MM.1S (cell line): ENCODE measurements around the gene DCHS1.

Source experiments
- EZH2phosphoT487 ChIP-seq: fragments of 300-600 bp; sonication (generic); IDR thresholded peaks from 2 replicates; pipeline ENCODE4 v1.6.1; 2018; ENCODE audit warnings: antibody characterized with exemption, low read length
- TF ChIP-seq, protein P1 (sequence below): fragments of 300-600 bp; sonication (generic); IDR thresholded peaks from 2 replicates; pipeline ENCODE4 v1.5.1; 2016; ENCODE audit warnings: antibody characterized with exemption, low read length, mixed read lengths

DNA sequence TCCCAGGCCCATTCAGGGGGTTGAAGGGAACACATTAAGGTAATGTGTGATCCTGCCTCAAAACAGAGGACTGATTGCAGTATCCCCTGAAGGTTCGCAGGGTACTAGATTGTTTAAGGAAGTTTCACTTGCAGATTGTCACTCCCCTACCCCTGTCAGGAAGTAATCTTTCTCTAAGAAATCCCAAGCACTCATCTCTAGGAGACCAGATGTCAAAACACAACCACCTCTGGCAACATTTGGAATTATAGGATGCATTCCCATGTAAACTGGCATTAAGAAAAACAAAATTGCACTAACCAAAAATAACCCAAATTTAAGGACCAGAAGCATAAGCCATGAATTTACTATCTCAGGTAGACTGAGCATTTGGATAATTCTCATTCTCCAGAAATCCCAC lies 25.9 kb upstream of the DCHS1 start:
- TF ChIP-seq, protein P1, sequence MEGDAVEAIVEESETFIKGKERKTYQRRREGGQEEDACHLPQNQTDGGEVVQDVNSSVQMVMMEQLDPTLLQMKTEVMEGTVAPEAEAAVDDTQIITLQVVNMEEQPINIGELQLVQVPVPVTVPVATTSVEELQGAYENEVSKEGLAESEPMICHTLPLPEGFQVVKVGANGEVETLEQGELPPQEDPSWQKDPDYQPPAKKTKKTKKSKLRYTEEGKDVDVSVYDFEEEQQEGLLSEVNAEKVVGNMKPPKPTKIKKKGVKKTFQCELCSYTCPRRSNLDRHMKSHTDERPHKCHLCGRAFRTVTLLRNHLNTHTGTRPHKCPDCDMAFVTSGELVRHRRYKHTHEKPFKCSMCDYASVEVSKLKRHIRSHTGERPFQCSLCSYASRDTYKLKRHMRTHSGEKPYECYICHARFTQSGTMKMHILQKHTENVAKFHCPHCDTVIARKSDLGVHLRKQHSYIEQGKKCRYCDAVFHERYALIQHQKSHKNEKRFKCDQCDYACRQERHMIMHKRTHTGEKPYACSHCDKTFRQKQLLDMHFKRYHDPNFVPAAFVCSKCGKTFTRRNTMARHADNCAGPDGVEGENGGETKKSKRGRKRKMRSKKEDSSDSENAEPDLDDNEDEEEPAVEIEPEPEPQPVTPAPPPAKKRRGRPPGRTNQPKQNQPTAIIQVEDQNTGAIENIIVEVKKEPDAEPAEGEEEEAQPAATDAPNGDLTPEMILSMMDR, result no peak
- TF ChIP-seq EZH2phosphoT487, result no peak
